CD4-positive, alpha-beta T cell treated with Interleukin-4 for 1 hour (primary cell): ENCODE results near the gene RBBP7.

Source experiments
- DNase-seq, 2 donors: peaks; one replicate each; pipeline ENCODE4 v3.0.0-alpha.2; 2020 to 2022

The RBBP7 gene

GRCh38 chrX:16862829-16863228 lies 7.3 kb downstream of the RBBP7 start:
- DNase-seq, result no peak

DNA sequence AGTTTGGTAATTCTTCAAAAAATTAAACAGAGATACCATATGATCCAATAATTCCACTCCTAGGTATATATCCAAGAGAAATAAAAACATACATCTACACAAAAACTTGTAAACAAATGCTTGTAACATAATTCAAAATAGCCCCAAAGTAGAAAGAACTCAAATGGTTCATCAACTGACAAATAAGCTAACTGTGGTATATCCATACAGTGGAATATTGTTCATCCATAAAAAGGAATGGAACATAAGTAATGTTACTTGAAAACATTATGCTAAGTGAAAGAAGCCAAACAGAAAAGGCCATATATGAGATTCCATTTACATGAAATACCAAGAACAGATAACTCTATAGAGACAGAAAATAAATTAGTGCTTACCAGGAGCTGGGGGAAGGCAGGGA lies 13.4 kb downstream of the RBBP7 start:
- no peak for DNase-seq

DNA sequence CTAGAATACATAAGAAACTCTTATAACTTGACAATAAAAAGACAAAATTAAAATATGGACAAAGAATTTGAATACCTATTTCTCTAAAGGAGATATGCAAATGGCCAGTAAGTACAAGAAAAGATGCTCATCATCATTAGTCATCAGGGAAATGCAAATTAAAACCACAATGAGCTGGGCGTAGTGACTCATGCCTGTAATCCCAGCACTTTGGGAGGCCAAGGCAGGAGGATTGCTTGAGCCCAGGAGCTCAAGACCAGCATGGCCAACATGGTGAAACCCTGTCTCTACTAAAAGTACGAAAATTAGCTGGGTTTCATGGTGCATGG lies 14.1 kb downstream of the RBBP7 start:
- peak; percentile 9 to 13 for DNase-seq

DNA sequence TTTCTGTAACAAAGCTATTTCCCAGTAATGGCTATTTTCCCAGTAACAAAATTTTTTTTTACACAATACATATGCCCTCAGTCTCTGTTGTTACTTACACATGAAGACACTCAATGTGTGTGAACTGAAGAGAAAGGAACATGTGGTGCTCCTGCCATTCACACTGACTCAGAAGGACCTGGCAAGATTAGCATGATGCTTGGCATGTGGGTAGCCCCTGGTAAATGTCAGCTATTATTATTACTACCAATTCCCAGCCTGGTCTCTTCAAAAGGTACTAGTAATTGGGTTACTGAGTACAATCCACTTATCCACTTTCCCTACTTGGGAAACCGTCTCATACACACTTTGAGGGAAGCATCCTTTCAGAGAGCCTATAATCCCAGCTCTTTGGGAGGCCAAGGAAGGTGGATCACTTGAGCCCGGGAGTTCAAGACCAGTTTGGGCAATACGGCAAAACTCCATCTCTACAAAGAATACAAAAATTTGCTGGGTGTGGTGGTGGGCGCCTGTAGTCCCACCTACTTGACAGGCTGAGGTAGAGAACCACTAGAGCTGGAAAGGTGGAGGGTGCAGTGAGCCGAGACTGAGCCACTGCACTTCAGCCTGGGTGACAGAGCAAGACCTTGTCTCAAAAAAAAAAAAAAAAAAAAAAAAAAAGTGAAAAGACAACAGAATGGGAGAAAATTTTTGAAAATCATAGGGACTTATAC lies 14.6 kb downstream of the RBBP7 start:
- DNase-seq, result no peak

DNA sequence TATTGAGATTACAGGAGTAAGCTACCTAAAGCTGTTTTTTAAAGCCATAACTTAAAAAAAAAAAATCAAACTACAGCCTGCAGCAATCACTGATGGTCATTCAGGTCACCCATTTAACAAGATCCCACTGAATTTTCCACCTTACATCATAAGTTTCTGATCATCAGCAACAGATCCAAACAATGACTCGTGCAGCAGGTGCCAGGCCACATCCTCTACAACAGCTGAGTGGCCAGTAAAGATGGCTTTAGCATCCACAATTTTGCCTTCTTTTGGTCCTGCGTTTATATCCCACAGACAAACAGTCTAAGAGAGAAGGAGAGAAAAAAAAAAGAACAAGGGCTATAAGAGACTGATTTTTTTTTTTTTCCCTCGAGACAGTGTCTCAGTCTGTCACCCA lies 16.6 kb downstream of the RBBP7 start:
- no peak for DNase-seq

GRCh38 chrX:16852617-16853179 lies 17.5 kb downstream of the RBBP7 start:
- DNase-seq, result no peak

DNA sequence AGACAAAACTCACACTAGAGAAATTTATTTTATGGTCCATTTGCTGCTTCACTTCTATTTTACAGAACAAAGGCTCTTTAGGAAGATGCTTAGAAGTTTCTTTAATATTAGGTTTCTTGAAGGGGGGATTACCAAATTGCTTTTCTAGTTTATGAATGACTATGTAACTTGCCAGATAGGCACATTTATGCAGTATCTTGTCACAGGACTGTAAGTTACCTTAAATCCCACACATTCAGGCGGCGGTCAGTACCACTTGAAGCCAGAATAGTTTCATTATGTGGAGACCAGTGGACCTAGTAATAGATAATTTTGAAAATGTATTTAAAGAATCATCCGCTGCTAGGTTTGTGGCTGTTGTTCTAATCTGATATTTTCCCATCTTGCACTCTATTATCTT lies 18.3 kb downstream of the RBBP7 start:
- no peak for DNase-seq

DNA sequence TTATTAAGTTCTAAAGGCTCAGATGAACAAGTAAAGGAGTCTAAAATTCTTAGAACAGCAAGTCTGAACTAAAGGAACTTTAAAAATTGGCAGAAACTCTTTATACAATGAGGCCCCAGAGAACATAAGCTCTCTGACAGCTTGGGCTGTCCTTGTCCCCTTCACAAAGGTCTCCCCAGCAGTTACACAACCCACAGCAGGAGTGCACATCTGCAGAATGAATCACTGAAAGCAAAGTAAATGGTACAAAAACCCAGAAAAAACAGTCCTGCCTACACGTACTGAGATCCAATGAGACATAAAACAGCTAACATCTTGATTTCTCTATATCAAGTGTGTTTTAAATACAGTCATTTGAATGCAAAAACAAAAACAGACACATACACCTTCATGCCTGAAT lies 18.7 kb downstream of the RBBP7 start:
- DNase-seq, result no peak

DNA sequence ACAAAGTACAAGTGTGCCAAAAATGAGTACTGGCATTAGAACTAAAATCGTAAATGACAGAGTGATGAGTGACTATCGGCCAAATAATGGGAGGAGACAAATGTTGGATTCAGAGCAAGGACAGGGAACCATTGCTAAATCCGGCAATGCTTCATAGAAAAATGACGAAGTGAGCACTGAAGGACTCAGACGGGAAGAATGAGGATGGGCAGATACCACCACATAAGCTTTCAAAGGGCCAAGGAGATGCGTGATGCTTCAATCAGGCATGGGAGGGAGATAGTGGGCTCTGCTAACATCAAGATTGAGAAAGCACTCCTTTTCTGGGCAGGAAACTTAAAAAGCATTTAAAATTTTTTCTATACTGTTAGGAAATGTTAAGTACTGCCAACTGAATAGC lies 21.6 kb downstream of the RBBP7 start:
- DNase-seq, result no peak

DNA sequence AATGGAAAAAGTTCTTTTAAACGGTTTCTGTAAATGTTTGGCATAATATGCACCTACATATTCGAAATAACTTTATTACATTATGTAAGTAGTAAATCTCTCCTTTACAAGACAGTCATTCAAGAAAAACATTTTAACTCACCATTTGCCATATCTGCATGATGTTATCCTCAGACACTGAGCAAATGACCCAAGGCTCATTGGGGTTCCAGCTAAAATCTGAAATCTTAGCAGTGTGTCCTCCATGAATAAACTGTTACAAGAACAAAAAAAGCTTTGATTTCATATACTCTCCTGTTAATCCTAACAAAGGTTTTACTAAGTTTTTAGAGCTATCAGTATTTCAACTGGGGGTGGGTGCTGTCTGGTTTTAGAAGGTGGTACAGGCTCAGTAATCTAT lies 24.5 kb downstream of the RBBP7 start:
- DNase-seq, result no peak

- DNase-seq, result no peak
These were observed 26.8 kb downstream of the RBBP7 start for GRCh38 chrX:16843208-16843909.

DNA sequence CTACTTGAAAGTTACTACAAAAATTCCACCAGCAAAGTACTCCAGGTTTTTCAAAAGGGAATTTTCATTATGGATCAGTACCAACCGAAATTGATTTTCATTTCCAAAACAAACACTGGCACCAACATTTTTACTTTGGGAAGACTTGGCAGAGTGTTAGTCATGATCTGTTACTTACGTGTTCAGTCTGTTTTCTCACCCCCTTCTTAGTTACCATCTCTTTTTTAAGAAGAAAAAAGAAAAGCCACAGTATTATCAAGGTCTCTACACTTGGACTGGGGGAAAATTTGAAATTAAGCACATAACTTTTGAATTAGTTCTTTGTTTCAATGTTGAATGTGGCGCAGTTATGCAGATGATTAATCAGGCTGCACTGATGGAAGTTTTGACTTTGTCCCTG lies 27.5 kb downstream of the RBBP7 start:
- no peak for DNase-seq

- DNase-seq, result no peak
These were observed 30.2 kb downstream of the RBBP7 start for GRCh38 chrX:16839852-16840460.

GRCh38 chrX:16839219-16839851 lies 30.8 kb downstream of the RBBP7 start:
- DNase-seq, result no peak

DNA sequence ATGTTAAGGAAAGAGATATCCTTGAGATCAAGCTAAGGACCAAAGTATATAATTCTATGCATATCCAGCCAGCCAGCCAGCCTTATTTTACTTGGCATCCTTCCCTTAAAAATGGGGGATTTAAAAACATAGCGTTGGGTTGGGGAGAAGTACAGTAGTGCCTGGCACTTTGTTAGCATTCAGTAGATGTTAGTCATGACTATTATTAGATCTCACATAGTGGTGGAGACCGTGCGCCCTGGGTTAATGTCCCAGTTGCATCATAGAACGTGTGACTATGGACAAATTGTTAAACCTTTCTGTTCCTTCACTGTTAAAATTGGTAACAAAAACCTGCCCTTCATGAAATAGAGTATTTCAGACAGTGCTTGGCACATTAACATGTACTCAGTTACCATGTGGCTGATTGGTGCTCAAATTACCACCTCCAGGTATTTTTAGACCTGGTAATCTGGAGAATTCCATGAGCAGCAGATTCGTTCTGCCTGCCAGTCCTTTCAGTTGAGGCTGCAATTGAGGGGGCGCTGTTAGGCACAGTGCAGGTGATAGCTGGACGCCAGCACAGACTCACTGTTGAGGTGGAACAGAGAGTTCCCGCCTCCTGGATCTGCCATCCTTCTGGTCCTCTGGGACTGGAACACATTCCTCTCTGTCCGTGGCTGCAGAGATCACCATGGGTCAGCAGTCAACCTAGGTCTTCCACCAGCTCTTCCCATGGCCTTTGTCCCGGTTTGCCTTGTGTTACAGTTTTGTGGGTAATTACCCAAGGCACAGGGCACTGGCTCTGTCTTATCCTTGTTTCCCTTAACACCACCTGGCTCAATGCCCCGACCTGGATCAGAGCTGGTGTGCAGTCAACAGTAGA lies 31.7 kb downstream of the RBBP7 start:
- DNase-seq, result no peak

GRCh38 chrX:16836371-16836770 lies 33.8 kb downstream of the RBBP7 start:
- DNase-seq, result no peak

DNA sequence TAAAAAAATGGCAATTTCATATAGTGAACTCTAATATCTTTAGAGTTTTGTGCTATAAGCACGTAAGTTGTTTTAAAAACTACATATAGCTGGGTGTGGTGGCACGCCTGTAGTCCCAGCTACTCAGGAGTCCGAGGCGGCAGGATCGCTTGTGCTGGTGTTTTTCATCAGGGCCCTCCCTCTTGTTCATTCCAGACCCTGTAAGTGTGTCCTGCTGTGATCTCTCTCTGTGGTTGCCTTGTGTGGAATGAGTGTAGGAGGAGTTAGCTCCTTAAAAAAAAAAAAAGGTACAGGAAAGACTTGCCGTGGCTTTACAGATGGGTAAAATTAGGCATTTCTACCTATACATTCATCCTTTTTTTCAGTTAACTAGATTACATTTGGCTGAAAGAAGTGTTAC lies 35.4 kb downstream of the RBBP7 start:
- no peak for DNase-seq

- DNase-seq, result no peak
These were observed 37.9 kb downstream of the RBBP7 start for GRCh38 chrX:16832301-16832700.

- no peak for DNase-seq
These were observed 41.8 kb downstream of the RBBP7 start for GRCh38 chrX:16828124-16828908.

- DNase-seq, result no peak
These were observed 42.9 kb downstream of the RBBP7 start for GRCh38 chrX:16827225-16827624.

- DNase-seq, result peak in 1 of 2 donors; percentile 47
These were observed 44.0 kb downstream of the RBBP7 start for GRCh38 chrX:16826207-16826606.
